HFF-Myc (cell line): ENCODE data around the gene C15orf39.

Experiments used
- DNase-seq: peaks from one replicate; pipeline ENCODE4 v3.0.0-alpha.2; 2011; ENCODE audit warnings: low read depth; ENCODE audit errors: extremely low read depth
- H3K4me3 ChIP-seq: replicated peaks from 2 replicates; pipeline ENCODE4 v1.5.1; 2011; ENCODE audit warnings: low read depth, mild to moderate bottlenecking, control low read depth, low read length
- CTCF ChIP-seq: IDR thresholded peaks from 2 replicates; pipeline ENCODE4 v1.5.1; 2012; ENCODE audit warnings: mild to moderate bottlenecking, low read depth, low read length, control low read depth; ENCODE audit errors: missing control alignments

The C15orf39 gene

GRCh38 chr15:75174729-75175128 is 27.0 kb upstream of the C15orf39 start:
- no peak for TF ChIP-seq CTCF
- H3K4me3 ChIP-seq, result no peak overlapping the region
- no peak for DNase-seq

GRCh38 chr15:75176396-75176761 is 25.3 kb upstream of the C15orf39 start:
- DNase-seq, result no peak
- no peak overlapping the region for H3K4me3 ChIP-seq
- TF ChIP-seq CTCF, result no peak

GRCh38 chr15:75177360-75178071 is 24.2 kb upstream of the C15orf39 start:
- no peak overlapping the region for H3K4me3 ChIP-seq
- no peak for DNase-seq
- no peak for TF ChIP-seq CTCF

GRCh38 chr15:75178171-75178937 is 23.3 kb upstream of the C15orf39 start:
- DNase-seq, result no peak
- H3K4me3 ChIP-seq, result no peak overlapping the region
- TF ChIP-seq CTCF, result no peak

- TF ChIP-seq CTCF, result no peak
- H3K4me3 ChIP-seq, result no peak overlapping the region
- DNase-seq, result no peak
Observed at GRCh38 chr15:75178938-75179745, 22.5 kb upstream of the C15orf39 start.

- TF ChIP-seq CTCF, result no peak
- H3K4me3 ChIP-seq, result no peak overlapping the region
- no peak for DNase-seq
Observed at GRCh38 chr15:75179746-75180140, 21.9 kb upstream of the C15orf39 start.
